Endothelial cell of hepatic sinusoid (primary cell): ENCODE results near the gene KRT74.

Source experiments
- in situ Hi-C: cut with HindIII; loops from 2 replicates; pipeline ENCODE4 v1.10.0; 2017; ENCODE audit warnings: low sequenced_read_pairs

Gene KRT74

DNA sequence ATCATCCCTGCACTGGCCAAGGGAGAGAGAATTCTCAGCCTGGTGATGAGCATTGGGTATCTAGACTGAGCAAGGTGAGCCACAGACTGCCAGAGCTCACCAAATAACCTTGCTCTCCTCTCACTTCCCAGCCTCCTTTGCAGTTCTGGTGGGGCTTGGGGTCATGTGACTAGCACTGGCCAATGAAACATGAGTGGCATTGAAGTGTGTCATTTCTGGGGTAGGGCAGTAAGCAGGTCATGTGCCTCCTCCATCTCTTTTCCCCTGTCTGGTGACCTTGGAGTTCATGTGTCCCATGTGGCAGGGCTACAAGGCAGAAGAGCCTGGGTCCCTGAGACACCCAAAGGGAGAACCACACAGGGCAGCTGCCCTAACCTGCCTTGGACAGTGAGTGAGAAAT, 31.2 kb upstream of the KRT74 start:
- in situ Hi-C loops: no loop called here

DNA sequence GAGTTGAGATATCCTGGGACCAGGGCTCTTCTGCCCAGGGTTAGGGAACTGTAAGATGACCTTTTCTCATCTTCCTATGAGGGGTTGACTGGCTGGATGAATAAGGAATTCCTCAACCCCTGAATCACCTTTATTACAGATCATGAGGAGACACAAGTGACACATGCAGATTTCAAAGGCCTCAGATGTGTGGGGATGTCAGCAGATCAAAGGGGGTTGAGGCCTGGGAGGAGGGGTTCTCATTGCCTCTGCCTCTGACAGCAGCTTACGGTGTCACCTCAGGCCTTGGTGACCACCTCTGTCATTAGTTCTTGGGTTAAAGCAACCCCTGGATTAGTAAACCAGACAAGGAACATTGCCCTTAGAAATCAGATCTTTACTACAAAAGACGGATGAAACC, 29.7 kb upstream of the KRT74 start:
- in situ Hi-C loops: no loop called here

DNA sequence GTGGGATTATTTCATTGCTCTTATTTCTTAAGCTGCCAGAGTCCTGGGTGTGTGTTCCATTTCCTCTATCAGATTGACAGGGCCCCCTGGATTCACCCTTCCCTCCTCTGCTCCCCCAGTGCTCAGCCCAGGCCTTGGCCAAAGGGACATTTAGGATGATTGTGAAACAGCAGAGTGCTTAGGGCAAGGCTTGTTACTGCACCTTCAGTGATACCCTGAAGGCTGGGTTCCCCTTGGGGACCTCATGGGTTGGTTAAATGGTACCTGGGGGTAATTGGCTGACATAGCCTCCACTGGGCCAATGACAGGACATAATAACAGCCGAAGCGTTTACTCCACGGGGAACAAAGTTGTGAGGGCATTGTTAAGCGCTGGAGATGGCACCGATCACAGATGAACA, 28.9 kb upstream of the KRT74 start:
- in situ Hi-C loops: no loop called here

DNA sequence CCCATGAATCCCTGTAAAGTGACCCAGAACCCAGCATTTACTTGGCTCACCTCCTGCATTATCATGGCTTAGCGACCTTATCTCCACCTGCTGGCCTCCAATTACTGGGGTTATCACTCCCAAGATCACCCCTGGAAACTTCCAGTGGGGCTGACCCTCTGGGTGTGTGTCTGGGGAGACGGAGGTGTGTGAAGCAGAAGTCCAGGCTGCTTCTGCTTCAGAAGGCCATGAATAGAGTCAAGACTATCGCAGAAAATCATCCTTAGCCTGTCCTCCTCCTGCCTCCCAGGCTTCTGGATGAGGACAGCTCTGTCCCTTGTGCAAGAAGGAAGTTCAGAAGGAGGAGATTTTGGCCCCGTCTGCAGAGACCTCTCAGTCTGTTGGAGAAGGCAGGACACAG, 28.0 kb upstream of the KRT74 start:
- in situ Hi-C loops: no loop called here

DNA sequence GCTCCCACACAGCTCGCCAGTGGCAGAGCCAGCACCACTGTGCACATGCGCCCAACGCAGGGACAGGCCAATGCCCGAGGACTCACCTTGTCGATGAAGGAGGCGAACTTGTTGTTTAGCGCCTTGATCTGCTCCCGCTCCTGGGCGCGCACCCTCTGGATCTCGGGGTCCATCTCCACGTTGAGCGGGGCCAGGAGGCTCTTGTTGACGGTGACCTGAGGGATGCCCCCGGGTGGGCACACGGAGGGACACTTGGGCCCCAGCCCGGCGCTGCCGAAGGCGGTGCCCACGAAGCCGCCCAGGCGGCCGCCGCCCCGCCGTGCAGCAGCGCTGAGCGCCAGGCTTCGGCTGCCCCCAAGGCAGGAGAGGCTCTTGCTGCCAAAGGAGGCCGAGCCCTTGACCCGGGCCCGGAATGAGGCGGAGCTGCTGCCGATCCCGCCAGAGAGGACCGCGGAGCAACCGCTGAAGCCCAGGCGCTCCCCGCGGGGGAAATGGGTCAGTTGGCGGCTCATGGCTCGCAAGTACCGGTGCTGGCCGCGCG, 27.4 kb upstream of the KRT74 start, which contains the start of gene KRT72:
Gene KRT72, minus strand, starts transcription at position 523 of the 541 bp plus-strand sequence. Its CDS starts 11 bp downstream, at position 512.
- in situ Hi-C loops: no loop called here

DNA sequence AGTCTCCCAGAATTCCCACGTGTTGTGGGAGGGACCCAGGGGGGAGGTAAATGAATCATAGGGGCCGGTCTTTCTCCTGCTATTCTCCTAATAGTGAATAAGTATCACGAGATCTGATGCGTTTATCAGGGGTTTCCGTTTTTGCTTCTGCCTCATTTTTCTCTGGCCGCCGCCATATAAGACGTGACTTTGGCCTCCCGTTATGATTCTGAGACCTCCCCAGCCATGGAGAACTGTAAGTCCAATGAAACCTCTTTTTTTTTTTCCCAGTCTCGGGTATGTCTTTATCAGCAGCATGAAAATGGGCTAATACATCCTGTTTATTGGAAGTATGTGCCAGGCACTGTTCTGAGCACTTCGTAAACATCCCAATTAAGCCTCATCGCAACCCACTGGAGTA, 26.8 kb upstream of the KRT74 start:
- in situ Hi-C loops: no loop called here

DNA sequence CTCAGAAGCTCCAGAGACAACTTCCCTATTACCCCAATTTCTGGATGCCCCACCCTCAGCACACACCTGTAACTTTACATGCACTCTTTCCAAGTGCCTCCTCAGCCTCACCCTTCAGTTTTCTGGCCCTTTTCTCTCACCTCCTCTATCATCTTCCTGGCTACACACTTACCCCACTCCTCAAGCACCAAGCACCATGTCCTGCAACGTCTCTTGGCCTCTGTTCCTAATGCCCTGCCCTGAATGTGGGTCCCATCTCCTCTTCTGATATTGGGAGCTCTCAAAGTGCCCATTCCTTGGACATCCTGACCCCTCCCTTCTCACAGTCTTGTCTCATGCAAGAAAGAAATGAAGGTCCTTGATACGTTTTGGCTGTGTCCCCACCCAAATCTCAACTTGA, 26.4 kb upstream of the KRT74 start:
- in situ Hi-C loops: no loop called here

DNA sequence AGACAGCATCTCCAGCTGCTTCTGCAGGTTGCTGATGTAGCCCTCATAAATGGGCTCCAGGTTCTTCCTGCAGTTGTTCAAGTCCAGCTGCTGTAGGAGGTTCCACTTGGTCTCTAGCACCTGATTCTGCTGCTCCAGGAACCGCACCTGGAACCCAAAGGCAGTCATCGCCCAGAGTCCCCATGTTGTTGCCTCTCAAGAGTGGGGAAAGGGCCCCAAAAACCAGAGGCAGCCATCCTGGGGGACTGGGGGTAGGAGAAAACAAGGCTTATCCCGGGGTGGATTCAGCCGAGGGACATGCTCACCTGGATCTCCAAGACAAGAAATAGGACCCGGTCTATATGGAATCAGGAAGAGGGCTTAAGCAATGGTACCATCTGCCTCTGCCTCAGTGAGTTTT, 25.3 kb upstream of the KRT74 start:
- in situ Hi-C loops: loop anchor here (25.0 kb wide), 2 partner anchors 263 to 388 kb away; no protein-coding TSS in a partner anchor

DNA sequence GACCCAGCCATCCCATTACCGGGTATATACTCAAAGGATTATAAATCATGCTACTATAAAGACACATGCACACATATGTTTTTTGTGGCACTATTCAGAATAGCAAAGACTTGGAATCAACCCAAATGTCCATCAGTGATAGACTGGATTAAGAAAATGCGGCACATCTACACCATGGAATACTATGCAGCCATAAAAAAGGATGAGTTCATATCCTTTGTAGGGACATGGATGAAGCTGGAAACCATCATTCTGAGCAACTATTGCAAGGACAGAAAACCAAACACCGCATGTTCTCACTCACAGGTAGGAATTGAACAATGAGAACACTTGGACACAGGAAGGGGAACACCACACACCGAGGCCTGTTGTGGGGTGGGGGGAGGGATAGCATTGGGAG, 20.6 kb upstream of the KRT74 start:
- in situ Hi-C loops: loop anchor here (25.0 kb wide), 2 partner anchors 268 to 393 kb away; no protein-coding TSS in a partner anchor

DNA sequence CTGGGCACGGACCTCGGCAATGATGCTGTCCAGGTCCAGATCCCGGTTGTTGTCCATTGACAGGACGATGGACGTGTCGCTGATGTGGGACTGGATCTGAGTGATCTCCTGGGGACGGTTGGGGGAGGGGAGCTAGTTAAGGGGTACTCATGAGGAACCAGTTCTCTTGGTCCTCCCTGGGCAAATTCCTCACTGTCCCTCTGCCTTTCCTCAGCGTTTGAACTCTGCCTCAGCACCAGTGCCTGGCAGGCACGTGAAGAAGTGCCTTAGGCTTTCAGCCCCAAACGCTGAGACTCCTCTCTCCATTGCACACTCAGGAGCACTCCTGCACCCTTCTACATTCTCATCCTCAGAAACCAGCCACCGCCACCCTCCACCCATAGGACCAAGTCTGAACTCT, 17.9 kb upstream of the KRT74 start:
- in situ Hi-C loops: loop anchor here (25.0 kb wide), 2 partner anchors 271 to 396 kb away; no protein-coding TSS in a partner anchor

DNA sequence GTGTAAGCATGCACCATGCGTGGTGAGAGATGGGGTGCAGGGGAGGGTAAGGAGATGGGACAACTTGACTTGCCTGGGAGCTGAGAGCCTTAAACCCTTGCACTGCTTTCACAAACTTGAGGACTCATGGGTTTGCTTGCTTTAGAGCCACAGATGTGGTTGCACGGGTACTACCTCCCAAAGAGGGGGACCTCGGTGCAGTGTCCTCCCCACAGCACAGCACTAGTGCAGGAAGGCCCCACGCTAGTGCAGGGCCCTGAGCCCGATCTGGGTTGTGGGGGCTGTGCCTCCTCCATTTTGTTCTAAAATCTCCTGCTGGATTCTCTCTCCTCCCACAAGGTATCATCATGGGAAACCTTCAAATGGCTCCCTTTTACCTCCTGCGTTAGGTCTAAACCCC, 16.4 kb upstream of the KRT74 start:
- in situ Hi-C loops: loop anchor here (25.0 kb wide), 2 partner anchors 272 to 397 kb away; no protein-coding TSS in a partner anchor

DNA sequence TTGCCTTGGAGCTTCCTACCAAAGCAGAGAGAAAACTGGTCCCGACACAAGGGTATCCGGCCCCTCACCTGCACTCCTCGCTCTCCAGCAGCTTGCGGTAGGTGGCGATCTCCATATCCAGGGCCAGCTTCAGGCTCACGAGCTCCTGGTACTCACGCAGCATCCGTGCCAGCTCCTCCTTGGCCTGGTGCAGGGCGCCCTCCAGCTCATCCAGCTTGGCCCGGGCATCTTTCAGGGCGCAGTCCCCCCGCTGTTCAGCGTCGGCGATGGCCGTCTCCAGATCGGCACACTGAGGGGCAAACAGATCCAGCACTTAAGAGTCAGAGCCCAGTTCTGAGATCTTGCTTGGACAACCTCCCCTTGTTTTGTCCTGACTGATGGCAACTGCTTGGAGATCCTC, 13.9 kb upstream of the KRT74 start:
- in situ Hi-C loops: loop anchor here (25.0 kb wide), 2 partner anchors 275 to 400 kb away; no protein-coding TSS in a partner anchor

DNA sequence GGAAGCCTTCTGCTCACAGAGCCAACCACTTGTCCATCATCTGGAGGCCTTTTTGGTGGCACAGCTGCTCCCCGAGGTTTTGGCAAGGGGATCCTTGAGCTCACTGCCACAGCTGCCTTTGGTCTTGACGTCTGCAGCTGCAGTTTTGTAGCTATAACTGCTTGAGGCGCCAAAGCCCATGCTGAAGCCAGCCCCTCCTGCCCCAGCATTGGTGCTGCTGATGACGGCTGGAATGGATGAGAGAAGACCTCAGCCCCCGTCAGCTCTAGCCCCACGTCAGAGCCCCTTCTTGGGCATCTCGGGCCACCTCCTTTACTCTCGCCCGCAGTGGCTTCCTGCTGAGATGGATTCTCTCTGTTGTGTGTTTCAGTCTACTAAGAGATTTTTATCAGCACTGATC, 12.3 kb upstream of the KRT74 start:
- in situ Hi-C loops: loop anchor here (25.0 kb wide), 2 partner anchors 276 to 401 kb away; no protein-coding TSS in a partner anchor

DNA sequence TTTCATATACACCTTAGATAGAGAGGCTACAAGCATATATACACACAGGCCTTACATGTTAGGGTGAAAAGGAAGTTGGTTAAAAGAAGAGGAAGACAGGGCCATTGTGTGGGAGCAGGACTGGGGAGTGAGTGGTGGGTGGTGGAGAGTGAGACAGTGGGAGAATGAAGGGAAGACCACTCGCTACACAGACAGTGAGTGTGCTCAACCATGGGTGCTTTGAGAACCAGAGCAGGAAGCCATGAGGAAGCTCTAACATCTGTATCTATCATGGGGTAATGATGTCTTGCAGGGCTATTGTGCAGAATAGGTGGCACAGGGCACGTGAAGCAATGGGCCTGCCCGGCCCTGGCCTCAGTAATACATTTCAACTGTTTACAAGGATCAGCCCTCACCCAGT, 11.4 kb upstream of the KRT74 start:
- in situ Hi-C loops: loop anchor here (25.0 kb wide), 2 partner anchors 277 to 402 kb away; no protein-coding TSS in a partner anchor

DNA sequence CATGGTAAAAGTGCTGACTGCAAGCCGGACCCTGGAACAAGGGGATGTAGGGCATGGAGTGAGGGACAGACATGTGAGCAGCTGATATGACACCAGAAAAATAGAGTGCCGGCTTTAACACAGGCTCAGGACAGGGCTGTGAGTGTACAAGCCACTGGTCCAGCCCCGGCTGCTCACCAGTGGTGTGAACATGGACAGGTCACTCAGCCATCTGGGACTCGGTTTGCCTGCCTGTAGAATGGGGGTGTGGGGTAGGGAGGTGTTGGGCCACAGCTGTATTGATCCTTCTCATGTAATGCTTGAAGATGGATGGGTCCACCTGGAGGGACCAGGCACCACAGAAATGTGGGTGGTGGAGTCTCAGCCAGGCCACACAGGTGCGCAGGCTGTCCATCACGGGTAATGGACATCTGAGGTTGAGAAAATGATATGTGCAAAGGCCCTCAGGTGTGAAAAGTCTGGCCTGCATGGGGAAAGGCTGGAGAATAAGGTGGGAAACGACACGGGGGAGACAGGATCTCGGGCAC, 10.6 kb upstream of the KRT74 start:
- in situ Hi-C loops: loop anchor here (25.0 kb wide), 2 partner anchors 278 to 403 kb away; no protein-coding TSS in a partner anchor

DNA sequence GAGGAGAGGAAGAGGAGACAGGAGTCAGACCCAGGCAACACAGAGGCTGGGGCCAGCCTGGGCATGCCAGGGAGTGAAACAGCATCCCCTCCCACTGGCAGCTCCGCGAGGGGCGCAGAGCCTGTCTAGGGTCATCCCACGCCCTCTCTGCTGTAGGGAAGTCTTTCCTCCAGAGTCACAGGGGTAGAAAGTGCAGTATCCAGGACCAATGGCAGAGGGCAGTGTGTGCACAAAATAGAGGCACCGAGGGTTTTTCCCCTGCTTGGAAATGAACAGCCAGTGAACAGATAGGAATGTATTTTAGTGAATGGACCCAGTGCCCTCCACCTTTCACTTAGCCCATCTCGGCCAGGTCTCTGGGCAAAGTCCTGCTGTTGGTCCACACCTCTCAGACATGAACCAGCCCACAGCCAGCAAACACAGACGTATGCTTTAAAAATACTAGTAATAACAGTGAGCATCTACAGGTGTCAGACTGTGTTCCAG, 9.4 kb upstream of the KRT74 start:
- in situ Hi-C loops: loop anchor here (25.0 kb wide), 2 partner anchors 279 to 404 kb away; no protein-coding TSS in a partner anchor

DNA sequence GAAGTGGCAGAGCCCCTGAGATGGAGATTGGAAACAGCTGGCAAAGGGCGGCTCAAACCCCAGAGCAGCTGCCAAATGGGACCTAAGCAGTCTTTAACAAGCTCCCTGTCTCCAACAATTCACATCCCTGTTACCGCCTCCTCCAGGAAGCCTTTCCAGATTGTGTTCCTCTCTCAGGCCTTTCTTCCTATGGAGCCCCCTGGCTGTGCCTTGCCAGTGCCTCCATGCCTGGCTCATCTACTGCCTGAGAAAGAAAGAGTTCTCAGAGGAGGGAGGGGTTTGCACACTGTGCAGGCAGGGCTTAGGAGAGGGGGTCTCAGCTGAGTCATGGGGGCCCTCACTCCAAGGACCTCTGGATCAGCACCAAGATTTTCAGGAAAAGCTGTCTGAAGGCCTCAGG, 8.8 kb upstream of the KRT74 start:
- in situ Hi-C loops: loop anchor here (25.0 kb wide), 2 partner anchors 280 to 405 kb away; no protein-coding TSS in a partner anchor

DNA sequence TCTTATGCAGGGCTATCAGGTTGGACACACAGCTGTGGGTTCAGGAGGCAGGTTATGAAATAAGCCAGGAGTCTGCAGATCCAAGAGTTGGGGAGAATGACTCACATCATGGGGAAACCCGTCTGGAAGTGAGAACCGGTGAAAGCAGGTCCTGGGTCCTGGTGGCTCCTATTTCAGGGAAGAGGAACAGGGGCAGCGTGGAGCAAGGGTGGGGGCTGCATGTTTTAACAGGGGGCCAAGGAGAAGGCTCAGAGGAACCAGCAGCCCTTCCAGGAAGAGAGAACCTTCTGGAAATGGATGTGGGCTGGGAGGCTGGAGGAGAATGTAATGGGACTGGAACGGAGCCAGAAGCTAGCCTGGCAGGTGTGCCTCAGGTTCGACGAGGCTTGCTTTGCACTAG, 7.8 kb upstream of the KRT74 start:
- in situ Hi-C loops: loop anchor here (25.0 kb wide), 2 partner anchors 281 to 406 kb away; no protein-coding TSS in a partner anchor

DNA sequence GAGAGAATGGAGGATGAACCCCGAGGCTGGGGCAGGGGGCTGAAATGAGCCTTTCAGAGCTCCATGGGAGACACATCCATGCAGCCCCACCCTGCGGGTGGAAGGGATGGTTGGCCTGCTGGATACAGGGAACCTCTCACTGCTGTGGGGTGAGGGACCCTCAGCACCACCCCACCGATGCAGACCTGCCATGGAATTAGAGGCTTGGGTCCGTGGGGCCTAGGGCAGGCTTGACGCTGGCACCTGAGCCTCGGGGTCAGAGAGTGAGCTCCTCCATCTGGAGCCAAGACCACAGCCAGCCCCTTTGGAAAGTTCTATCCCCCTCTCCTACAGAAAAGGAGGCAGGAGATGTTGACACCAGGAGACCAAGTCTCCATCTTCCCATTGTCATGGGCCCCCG, 7.4 kb upstream of the KRT74 start:
- in situ Hi-C loops: loop anchor here (25.0 kb wide), 2 partner anchors 281 to 406 kb away; no protein-coding TSS in a partner anchor

DNA sequence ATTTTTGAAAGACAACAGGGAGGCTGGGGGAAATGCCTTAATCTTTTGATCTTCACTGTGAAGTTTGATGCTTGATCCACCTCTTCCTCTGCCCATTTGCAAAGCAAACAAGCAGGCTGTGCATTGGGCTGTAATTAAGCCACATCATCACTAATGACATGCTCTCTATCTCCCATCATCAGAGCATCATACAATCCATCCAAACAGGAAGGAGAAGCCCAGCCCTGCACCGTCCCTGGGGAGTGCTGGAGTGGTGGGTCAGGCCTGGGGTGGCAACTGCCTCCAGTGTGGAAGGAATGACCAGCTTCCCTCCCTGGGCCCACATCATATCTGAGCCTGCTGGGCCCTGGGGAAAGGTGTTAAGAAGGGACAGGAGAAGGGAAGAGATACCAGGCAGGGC, 6.9 kb upstream of the KRT74 start:
- in situ Hi-C loops: loop anchor here (25.0 kb wide), 2 partner anchors 282 to 407 kb away; no protein-coding TSS in a partner anchor

DNA sequence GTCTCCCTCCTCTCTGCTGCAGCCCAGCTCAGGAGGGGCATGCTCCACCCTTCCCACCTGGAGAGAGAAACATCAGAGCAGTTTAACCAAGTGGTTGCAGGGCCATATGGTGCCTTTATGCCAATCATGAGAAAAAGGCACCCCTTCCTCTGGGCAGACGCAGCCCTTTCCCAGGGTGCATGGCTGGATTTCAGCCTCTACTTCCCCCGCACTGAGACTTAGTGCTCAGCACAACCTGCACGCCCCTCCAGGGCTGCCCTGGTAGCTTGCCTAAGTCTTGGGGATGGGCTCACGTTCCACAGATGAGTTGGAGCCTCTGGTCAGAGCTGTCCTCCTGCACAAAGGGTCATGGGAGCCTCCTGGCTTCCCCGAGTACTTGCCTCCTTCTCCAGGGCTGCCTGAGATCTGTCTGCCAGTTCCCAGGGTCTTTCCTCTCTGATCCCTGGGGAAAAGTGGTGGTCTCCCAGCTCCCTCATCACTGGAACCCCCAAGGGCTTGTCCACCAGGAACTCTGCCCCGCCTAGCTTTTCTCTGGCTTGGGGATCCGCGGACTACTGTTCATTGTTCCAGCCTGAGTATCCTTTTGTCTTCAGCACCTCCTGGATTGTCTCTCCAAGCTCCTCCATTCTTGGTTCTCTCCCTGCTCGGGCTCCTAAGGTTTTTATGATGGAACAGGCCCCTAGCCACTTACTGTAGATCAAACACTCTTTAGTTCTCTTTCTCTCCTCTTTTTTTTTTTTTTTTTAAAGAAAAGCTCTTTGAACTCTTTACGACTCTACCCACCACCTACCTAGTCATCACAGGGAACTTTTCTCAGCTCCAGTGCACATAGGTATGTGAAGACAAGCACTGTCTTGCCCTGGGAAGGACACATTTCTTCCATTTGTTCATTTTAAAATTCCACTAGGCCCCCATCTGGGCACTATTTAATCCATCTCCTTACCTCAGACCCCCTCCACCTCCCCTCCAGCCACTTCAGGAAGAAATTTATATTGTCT, 6.1 kb upstream of the KRT74 start:
- in situ Hi-C loops: loop anchor here (25.0 kb wide), 2 partner anchors 283 to 408 kb away; no protein-coding TSS in a partner anchor
